ENCODE results near the gene PSMB7. TPM values are rescaled to one million over a fixed set of nuclear protein-coding genes. Genes with fewer than 3 reads are reported as not detected.

The PSMB7 gene
- total RNA-seq, 4 donors from 2014 or later = 84.3 to 178 (median 135) TPM

DNA sequence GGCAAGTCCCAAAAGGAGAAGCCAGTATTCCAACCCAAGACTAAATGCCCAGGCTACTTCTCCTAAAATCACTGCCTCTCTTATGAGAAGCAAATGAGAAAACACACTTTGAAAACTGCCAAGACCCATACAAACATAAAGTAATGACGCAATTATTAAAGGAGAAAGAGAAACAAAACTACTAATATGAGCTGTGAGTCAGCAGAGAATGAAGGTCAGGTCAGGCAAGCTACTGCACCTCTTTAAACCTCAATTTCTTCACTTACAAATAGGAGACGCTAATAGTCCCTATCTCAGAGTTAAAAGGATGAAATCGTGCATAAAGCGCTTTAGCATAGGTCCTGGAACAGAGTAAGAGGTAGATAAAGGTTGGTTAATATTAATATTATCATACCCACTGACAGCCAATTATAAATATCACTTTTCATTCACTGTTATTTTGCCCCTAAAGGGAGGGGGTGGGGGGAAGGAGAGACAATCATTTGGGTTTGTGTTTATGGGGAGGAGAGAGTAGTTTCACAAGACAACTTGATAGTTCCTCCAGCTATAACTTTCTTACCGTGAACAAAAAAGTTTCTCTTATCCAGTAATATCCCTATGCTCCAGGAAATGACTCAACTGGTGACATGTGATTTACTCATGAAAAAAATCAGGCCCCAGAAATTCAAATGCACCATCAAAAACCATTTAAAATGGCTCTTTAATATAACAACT is 3.6 kb downstream of the PSMB7 start:
- peaks cover 9 to 10% of the 10 kb centered on the region in 2 donors for H3K4me1 ChIP-seq
- TF ChIP-seq, protein P1, sequence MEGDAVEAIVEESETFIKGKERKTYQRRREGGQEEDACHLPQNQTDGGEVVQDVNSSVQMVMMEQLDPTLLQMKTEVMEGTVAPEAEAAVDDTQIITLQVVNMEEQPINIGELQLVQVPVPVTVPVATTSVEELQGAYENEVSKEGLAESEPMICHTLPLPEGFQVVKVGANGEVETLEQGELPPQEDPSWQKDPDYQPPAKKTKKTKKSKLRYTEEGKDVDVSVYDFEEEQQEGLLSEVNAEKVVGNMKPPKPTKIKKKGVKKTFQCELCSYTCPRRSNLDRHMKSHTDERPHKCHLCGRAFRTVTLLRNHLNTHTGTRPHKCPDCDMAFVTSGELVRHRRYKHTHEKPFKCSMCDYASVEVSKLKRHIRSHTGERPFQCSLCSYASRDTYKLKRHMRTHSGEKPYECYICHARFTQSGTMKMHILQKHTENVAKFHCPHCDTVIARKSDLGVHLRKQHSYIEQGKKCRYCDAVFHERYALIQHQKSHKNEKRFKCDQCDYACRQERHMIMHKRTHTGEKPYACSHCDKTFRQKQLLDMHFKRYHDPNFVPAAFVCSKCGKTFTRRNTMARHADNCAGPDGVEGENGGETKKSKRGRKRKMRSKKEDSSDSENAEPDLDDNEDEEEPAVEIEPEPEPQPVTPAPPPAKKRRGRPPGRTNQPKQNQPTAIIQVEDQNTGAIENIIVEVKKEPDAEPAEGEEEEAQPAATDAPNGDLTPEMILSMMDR (IDR thresholded peaks at IDR 0.05) = no peak
- TF ChIP-seq POLR2A (IDR thresholded peaks at IDR 0.05) = no peak
- no peaks in the 10 kb centered on the region for H3K9me3 ChIP-seq
- H3K4me3 ChIP-seq (replicated peaks in 1 of 3) = no peak overlapping the region
- intact Hi-C loops (cut with DNase I) = loop anchor here (10.0 kb wide), 1 partner anchor 303 kb away; no protein-coding TSS in a partner anchor
- no peak for DNase-seq
- no peak overlapping the region for H3K27ac ChIP-seq
- H3K36me3 ChIP-seq = peaks cover 37 to 48% of the 10 kb centered on the region in 2 donors
- WGBS, 2 donors = 84 to 90% methylated on average over 5 of the region's 5 CpGs
- no peaks in the 10 kb centered on the region for H3K27me3 ChIP-seq

DNA sequence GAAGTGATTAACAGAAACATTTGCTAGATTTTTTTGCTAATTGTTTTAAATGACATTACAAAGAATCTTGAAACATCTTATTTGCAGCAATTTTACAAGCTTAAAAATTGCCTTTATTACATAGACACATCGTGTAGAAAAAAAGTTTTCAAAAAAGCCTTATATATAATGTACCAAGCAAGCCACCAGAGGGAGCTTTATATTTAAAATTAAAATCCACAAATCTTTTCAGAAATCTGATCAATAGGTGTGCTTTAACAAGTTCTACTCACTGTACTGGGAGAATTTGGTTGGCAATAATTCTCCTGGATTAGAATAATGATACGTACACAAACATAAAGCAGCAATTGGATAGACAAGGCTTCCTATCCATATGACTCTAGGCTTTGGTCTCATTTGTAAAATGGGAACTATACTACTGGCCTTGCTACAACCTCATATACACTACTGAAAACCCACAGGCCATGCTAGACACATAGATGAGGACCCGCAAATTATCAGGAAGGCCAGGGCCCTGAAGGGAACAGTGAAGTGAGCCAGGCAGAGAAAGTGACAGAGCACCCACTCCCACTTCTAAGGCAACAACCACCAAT is 4.8 kb downstream of the PSMB7 start:
- DNase-seq = no peak
- Histone ChIP-seq H3K36me3 (peaks cover 40 to 56% of the 10 kb centered on the region in 2 donors), H3K27me3 (no peaks in the 10 kb centered on the region), H3K27ac (no peak overlapping the region), H3K4me3 (replicated peaks in 1 of 3) (no peak overlapping the region), H3K9me3 (no peaks in the 10 kb centered on the region), H3K4me1 (peaks cover 9 to 10% of the 10 kb centered on the region in 2 donors)
- WGBS, 2 donors = 68 to 73% methylated on average over 3 of the region's 3 CpGs
- intact Hi-C loops (cut with DNase I) = loop anchor here (10.0 kb wide), 1 partner anchor 304 kb away; no protein-coding TSS in a partner anchor
- TF ChIP-seq, protein P1 (IDR thresholded peaks at IDR 0.05) = peak in 1 of 6 experiments; percentile 29
- TF ChIP-seq POLR2A (IDR thresholded peaks at IDR 0.05) = no peak

GRCh38 chr9:124409410-124409809 is 5.8 kb downstream of the PSMB7 start:
- no peak for DNase-seq
- Histone ChIP-seq H3K4me3 (replicated peaks in 1 of 3) (no peak overlapping the region), H3K27ac (no peak overlapping the region), H3K27me3 (no peaks in the 10 kb centered on the region), H3K36me3 (peaks cover 50 to 65% of the 10 kb centered on the region in 2 donors), H3K4me1 (peaks cover 5 to 7% of the 10 kb centered on the region in 2 donors), H3K9me3 (no peaks in the 10 kb centered on the region)
- 99 to 100% methylated on average over 3 of the region's 3 CpGs for WGBS, 2 donors
- intact Hi-C loops (cut with DNase I) = no loop called here
- TF ChIP-seq, protein P1 (IDR thresholded peaks at IDR 0.05) = no peak
- no peak for TF ChIP-seq POLR2A (IDR thresholded peaks at IDR 0.05)

GRCh38 chr9:124403246-124403645 is 12.0 kb downstream of the PSMB7 start:
- intact Hi-C loops (cut with DNase I) = no loop called here
- H3K4me3 ChIP-seq (replicated peaks in 1 of 3) = no peak overlapping the region
- DNase-seq = no peak
- no peaks in the 10 kb centered on the region for H3K9me3 ChIP-seq
- no peak for TF ChIP-seq POLR2A (IDR thresholded peaks at IDR 0.05)
- TF ChIP-seq, protein P1 (IDR thresholded peaks at IDR 0.05) = no peak
- WGBS, 2 donors = 95% methylated on average over 4 of the region's 4 CpGs
- H3K36me3 ChIP-seq = peaks cover 23 to 49% of the 10 kb centered on the region in 2 donors
- no peaks in the 10 kb centered on the region for H3K4me1 ChIP-seq
- H3K27ac ChIP-seq = no peak overlapping the region
- no peaks in the 10 kb centered on the region for H3K27me3 ChIP-seq
